Gastroesophageal sphincter (tissue), 3 donors: ENCODE data around the gene RIN2.

Experiments
- EP300 ChIP-seq: sonication (generic); formaldehyde crosslinking; IDR thresholded peaks from one replicate; pipeline ENCODE4 v1.6.1; 2017; ENCODE audit warnings: antibody characterized with exemption, mild to moderate bottlenecking
- POLR2A ChIP-seq, 2 donors: fragments of 450-650 bp; IDR thresholded peaks; one replicate each; pipeline ENCODE4 v1.6.1; 2017; ENCODE audit warnings: antibody characterized with exemption in 2 of 2, mild to moderate bottlenecking in 2 of 2, moderate library complexity in 1 of 2
- TF ChIP-seq, protein P1 (sequence below), 4 experiments: fragments of 200-600 bp in 2 of 4; fragments of 450-650 bp in 2 of 4; sonication (generic) in 1 of 4; IDR thresholded peaks; one replicate each; pipeline ENCODE4 v1.5.1; 2017 to 2019; ENCODE audit warnings: antibody characterized with exemption in 4 of 4, mild to moderate bottlenecking in 2 of 4, moderate library complexity in 2 of 4

DNA sequence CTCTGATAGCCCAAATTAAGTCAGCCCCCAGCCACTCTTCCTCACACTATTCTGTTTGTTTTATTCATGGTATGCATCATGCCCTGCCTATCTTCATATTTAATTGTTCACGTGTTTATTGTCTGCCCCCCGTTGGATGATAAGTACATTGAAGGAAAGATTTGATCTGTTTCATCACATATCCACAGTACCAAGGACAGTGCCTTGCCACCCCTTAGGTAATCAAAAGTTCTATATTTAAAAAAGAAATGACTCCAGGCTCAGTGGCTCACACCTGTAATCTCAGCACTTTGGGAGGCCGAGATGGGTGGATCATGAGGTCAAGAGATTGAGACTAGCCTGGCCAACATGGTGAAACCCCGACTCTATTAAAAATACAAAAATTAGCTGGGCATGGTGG lies 10.2 kb upstream of the RIN2 start:
- TF ChIP-seq POLR2A (IDR thresholded peaks at IDR 0.05): no peak
- TF ChIP-seq, protein P1, sequence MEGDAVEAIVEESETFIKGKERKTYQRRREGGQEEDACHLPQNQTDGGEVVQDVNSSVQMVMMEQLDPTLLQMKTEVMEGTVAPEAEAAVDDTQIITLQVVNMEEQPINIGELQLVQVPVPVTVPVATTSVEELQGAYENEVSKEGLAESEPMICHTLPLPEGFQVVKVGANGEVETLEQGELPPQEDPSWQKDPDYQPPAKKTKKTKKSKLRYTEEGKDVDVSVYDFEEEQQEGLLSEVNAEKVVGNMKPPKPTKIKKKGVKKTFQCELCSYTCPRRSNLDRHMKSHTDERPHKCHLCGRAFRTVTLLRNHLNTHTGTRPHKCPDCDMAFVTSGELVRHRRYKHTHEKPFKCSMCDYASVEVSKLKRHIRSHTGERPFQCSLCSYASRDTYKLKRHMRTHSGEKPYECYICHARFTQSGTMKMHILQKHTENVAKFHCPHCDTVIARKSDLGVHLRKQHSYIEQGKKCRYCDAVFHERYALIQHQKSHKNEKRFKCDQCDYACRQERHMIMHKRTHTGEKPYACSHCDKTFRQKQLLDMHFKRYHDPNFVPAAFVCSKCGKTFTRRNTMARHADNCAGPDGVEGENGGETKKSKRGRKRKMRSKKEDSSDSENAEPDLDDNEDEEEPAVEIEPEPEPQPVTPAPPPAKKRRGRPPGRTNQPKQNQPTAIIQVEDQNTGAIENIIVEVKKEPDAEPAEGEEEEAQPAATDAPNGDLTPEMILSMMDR (IDR thresholded peaks at IDR 0.05): no peak
- no peak for TF ChIP-seq EP300
